Gastroesophageal sphincter (tissue), 4 donors: ENCODE results near the gene KCNN2. TPM values are rescaled to one million over a fixed set of nuclear protein-coding genes. Genes with fewer than 3 reads are reported as not detected.

Experiments used
- ATAC-seq: fragments of 150-250 bp; one replicate; pipeline ENCODE4 v1.9.1; 2016; ENCODE audit warnings: mild to moderate bottlenecking, moderate library complexity
- H3K27ac ChIP-seq, 4 donors: fragments of 200-600 bp; sonication (generic) in 3 of 4; 1 replicate in 3 of 4; 2 replicates in 1 of 4; pipeline ENCODE4 v1.5.1; 2016 to 2019
- H3K27me3 ChIP-seq: fragments of 200-600 bp; sonication (generic); one replicate; pipeline ENCODE4 v1.5.1; 2019
- H3K36me3 ChIP-seq, 2 donors: fragments of 200-600 bp; sonication (generic); one replicate each; pipeline ENCODE4 v1.5.1; 2019; ENCODE audit warnings: control low read depth in 1 of 2
- H3K4me1 ChIP-seq, 3 donors: fragments of 200-600 bp; sonication (generic); 1 replicate in 2 of 3; 2 replicates in 1 of 3; pipeline ENCODE4 v1.5.1; 2016 to 2019; ENCODE audit warnings: control low read depth in 2 of 3
- H3K4me3 ChIP-seq, 2 donors: fragments of 200-600 bp; sonication (generic); one replicate each; pipeline ENCODE4 v1.5.1; 2019; ENCODE audit warnings: mild to moderate bottlenecking in 1 of 2, moderate library complexity in 1 of 2
- H3K9me3 ChIP-seq, 3 donors: fragments of 200-600 bp; sonication (generic); one replicate each; pipeline ENCODE4 v1.5.1; 2017 to 2019; ENCODE audit warnings: control low read depth in 2 of 3
- EP300 ChIP-seq: sonication (generic); formaldehyde crosslinking; IDR thresholded peaks from one replicate; pipeline ENCODE4 v1.6.1; 2017; ENCODE audit warnings: antibody characterized with exemption, mild to moderate bottlenecking
- POLR2A ChIP-seq, 2 donors: fragments of 450-650 bp; IDR thresholded peaks; one replicate each; pipeline ENCODE4 v1.6.1; 2017; ENCODE audit warnings: antibody characterized with exemption in 2 of 2, mild to moderate bottlenecking in 2 of 2, moderate library complexity in 1 of 2
- POLR2AphosphoS5 ChIP-seq: sonication (generic); formaldehyde crosslinking; IDR thresholded peaks from one replicate; pipeline ENCODE4 v1.6.1; 2017; ENCODE audit warnings: antibody characterized with exemption
- WGBS, 2 donors: methylation state at CpG; one replicate each; pipeline ENCODE4 v1.1.5; 2018; ENCODE audit warnings: low coverage in 1 of 2; 5-methylcytosine and 5-hydroxymethylcytosine counted together
- total RNA-seq, 4 donors: library from RNA; depleted of rRNA; stranded (reverse); fragments of >200 nt; gene quantifications; one replicate each; pipeline ENCODE4 v1.1.0, GENCODE V29; 2016
- TF ChIP-seq, protein P1 (sequence below), 4 experiments: fragments of 200-600 bp in 2 of 4; fragments of 450-650 bp in 2 of 4; sonication (generic) in 1 of 4; IDR thresholded peaks; one replicate each; pipeline ENCODE4 v1.5.1; 2017 to 2019; ENCODE audit warnings: antibody characterized with exemption in 4 of 4, mild to moderate bottlenecking in 2 of 4, moderate library complexity in 2 of 4

KCNN2 gene
- total RNA-seq, 4 donors from 2014 or later: 2.8 to 7.8 (median 3.5) TPM

GRCh38 chr5:114449860-114450421 is 88.1 kb downstream of the KCNN2 start:
- H3K4me1 ChIP-seq: peaks cover 0 to 13% (median 0%) of the 10 kb centered on the region in 3 donors
- H3K36me3 ChIP-seq: no peaks in the 10 kb centered on the region
- H3K9me3 ChIP-seq: no peaks in the 10 kb centered on the region
- no peak overlapping the region for H3K4me3 ChIP-seq
- WGBS, 2 donors: 0 to 13% methylated on average over 1 to 3 of the region's 16 CpGs
- peak overlapping the region in 2 of 4 donors; percentile 20 to 35 for H3K27ac ChIP-seq
- TF ChIP-seq, protein P1, sequence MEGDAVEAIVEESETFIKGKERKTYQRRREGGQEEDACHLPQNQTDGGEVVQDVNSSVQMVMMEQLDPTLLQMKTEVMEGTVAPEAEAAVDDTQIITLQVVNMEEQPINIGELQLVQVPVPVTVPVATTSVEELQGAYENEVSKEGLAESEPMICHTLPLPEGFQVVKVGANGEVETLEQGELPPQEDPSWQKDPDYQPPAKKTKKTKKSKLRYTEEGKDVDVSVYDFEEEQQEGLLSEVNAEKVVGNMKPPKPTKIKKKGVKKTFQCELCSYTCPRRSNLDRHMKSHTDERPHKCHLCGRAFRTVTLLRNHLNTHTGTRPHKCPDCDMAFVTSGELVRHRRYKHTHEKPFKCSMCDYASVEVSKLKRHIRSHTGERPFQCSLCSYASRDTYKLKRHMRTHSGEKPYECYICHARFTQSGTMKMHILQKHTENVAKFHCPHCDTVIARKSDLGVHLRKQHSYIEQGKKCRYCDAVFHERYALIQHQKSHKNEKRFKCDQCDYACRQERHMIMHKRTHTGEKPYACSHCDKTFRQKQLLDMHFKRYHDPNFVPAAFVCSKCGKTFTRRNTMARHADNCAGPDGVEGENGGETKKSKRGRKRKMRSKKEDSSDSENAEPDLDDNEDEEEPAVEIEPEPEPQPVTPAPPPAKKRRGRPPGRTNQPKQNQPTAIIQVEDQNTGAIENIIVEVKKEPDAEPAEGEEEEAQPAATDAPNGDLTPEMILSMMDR (IDR thresholded peaks at IDR 0.05): peak; percentile 42 to 85 (median 72)
- no peak for TF ChIP-seq POLR2A (IDR thresholded peaks at IDR 0.05)
- no peaks in the 10 kb centered on the region for H3K27me3 ChIP-seq
- peak; percentile 85 for ATAC-seq

DNA sequence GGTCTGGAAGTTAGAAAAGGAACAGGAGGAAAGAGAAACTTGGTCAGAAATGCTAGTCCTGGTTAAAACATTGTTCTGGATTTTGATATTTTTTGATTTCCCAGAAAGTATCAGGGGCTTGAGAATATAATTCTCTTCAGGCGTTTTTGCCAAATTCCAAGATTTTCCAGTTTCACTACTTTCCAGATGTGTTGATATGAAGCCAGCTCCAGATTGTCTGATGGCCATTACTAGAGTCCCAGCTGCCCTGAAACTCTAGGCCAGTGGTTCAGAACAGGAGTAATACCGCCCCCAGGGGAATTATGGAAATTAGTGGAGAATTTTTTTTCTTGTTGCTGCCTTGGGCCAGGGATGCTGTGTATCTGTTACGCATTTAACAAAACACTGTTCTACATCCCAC is 88.6 kb downstream of the KCNN2 start:
- Histone ChIP-seq H3K9me3 (no peaks in the 10 kb centered on the region), H3K4me3 (no peak overlapping the region), H3K27me3 (no peaks in the 10 kb centered on the region), H3K4me1 (peaks cover 0 to 13% (median 0%) of the 10 kb centered on the region in 3 donors), H3K36me3 (no peaks in the 10 kb centered on the region), H3K27ac (peak overlapping the region in 2 of 4 donors; percentile 20 to 35)
- no peak for ATAC-seq
- WGBS, 2 donors: 50 to 62% methylated on average over 3 of the region's 3 CpGs
- no peak for TF ChIP-seq POLR2A (IDR thresholded peaks at IDR 0.05)
- TF ChIP-seq, protein P1 (IDR thresholded peaks at IDR 0.05): no peak
- no peak for TF ChIP-seq EP300
- no peak for TF ChIP-seq POLR2AphosphoS5

GRCh38 chr5:114458726-114459125 is 96.9 kb downstream of the KCNN2 start:
- TF ChIP-seq POLR2A (IDR thresholded peaks at IDR 0.05): no peak
- no peak for TF ChIP-seq EP300
- no peak for TF ChIP-seq POLR2AphosphoS5
- TF ChIP-seq, protein P1 (IDR thresholded peaks at IDR 0.05): no peak
- Histone ChIP-seq H3K27ac (no peak overlapping the region), H3K27me3 (no peaks in the 10 kb centered on the region), H3K4me1 (no peaks in the 10 kb centered on the region), H3K36me3 (no peaks in the 10 kb centered on the region), H3K9me3 (no peaks in the 10 kb centered on the region), H3K4me3 (no peak overlapping the region)
- 75 to 79% methylated on average over 2 to 5 of the region's 5 CpGs for WGBS, 2 donors
- ATAC-seq: no peak

DNA sequence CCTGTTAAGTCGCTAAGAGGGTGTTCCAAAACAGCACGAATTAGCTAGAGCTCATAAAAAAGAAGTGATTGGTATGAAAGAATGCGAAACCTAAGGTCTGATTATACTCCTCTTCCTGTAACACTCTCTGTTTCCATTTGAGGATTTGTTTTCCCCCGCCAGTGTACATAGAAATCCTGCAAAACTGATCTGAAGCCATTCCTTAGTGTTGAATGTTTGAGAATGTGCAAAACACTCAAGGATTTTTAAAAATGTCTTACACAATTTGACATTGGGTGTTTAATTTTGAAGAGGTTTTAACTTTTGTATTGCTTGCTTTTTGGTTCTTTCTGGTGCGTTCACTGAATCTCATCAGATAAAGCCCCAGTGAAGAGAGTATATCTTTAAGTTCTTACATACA is 105.3 kb downstream of the KCNN2 start:
- Histone ChIP-seq H3K9me3 (no peaks in the 10 kb centered on the region), H3K4me1 (no peaks in the 10 kb centered on the region), H3K27ac (no peak overlapping the region), H3K36me3 (no peaks in the 10 kb centered on the region), H3K27me3 (no peaks in the 10 kb centered on the region), H3K4me3 (no peak overlapping the region)
- TF ChIP-seq, protein P1 (IDR thresholded peaks at IDR 0.05): no peak
- TF ChIP-seq POLR2AphosphoS5 (no peak), POLR2A (IDR thresholded peaks at IDR 0.05) (no peak), EP300 (no peak)
- WGBS, 2 donors: 63 to 71% methylated on average over 5 of the region's 5 CpGs
- no peak for ATAC-seq

GRCh38 chr5:114467729-114468128 is 105.9 kb downstream of the KCNN2 start:
- Histone ChIP-seq H3K9me3 (no peaks in the 10 kb centered on the region), H3K36me3 (no peaks in the 10 kb centered on the region), H3K27ac (no peak overlapping the region), H3K4me1 (peaks cover 0 to 1% (median 0%) of the 10 kb centered on the region in 3 donors), H3K4me3 (no peak overlapping the region), H3K27me3 (no peaks in the 10 kb centered on the region)
- no peak for ATAC-seq
- 70 to 76% methylated on average over 3 of the region's 3 CpGs for WGBS, 2 donors
- TF ChIP-seq POLR2AphosphoS5: no peak
